CD4-positive, alpha-beta T cell treated with Interleukin-2 at 100 ng/mL for 4 hours (primary cell): ENCODE measurements around the gene SDF2L1.
"Not testable (repeated sequence)": the region's sequence is repeated elsewhere in the genome, so short reads cannot be mapped to it uniquely, and the experiment has no call there.

Source experiments
- DNase-seq: peaks from one replicate; pipeline ENCODE4 v3.0.0-alpha.2; 2020; ENCODE audit warnings: low spot score

Gene SDF2L1

GRCh38 chr22:21636629-21637218, 5.4 kb upstream of the SDF2L1 start:
- no peak for DNase-seq

DNA sequence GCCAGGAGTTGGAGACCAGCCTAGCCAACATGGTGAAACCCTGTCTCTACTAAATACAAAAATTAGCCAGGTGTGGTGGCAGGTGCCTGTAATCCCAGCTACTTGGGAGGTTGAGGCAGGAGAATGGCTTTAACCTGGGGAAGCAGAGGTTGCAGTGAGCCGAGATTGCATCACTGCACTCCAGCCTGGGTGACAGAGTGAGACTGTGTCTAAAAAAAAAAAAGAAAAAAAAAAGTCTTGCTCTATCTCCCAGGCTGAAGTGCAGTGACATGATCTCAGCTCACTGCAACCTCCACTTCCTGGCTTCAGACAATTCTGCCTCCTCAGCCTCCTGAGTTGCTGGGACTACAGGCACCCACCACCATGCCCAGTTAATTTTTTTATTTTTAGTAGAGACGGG, 4.7 kb upstream of the SDF2L1 start:
- not testable (repeated sequence) for DNase-seq

DNA sequence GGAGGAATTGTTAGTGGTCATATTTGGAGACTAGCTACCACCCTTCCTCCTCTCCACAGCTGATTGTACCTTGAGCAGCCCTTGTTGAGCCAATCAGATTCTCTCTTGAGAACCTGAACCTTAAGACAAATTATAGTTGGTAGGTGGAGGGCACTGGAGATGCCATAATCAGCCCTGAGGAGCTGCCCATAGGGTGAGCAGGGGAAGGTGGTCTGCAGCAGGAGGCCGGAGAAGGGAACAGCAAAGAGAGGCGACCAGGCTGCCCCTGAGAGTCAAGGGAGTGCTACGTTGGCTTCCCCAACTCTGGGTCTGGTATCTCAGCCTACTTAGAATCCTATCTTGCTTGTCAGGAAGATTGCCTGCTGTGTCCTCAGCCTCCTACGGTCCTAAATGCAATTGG, 2.7 kb upstream of the SDF2L1 start:
- DNase-seq: no peak

GRCh38 chr22:21640810-21641209, 1.3 kb upstream of the SDF2L1 start:
- no peak for DNase-seq

DNA sequence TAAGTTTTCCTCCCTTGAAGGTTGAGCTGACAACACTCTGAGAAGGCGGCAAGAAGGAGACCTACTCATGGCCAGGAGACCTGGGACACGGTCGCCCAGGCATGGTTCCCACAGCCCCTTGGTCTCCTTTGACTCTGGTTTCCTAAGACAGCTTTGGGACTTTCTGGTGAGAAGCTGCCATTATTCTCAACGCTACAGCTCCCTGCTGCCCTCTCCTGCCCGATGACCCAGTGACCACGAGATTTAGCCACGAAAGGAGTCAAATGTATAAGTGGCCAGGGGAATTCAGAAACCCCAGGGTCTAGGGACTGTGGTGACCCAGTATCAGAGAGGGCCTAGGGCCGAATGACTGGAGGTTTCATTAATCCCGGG, 699 bp upstream of the SDF2L1 start:
- no peak for DNase-seq

DNA sequence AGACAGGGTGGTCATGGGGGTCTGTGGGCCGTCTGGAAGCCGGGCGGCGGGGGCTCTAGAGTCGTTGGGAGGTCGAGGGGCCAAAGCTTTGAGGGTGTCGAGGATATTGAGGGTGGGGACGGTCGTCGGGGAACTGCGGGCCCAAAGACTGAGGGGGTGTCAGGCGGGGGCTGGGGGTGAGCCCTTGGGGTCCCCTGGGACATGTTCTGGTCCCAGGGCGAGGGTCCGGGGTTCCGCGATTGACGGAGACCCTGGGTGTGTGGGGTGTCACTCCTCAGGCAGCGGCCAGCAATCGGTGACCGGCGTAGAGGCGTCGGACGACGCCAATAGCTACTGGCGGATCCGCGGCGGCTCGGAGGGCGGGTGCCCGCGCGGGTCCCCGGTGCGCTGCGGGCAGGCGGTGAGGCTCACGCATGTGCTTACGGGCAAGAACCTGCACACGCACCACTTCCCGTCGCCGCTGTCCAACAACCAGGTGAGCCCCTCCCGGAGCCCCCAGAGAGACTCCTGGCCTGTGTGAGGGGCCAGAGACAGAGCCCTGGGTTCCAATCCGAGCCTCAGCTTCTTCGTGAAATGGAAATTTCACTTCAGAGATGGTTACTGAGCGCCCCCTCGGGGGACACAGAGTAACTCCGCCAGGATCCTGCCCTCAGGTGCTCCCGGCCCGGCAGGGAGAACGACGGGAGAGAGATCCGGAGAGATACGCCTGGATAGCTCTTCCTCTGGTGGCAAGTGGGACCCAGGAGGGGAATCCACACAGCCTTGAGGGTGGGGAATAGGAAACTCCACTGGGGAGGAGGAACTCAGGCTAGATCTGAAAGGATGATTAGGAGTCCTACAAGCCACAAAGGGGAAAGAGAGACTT, 714 bp downstream of the SDF2L1 start:
- DNase-seq: peak; percentile 61

DNA sequence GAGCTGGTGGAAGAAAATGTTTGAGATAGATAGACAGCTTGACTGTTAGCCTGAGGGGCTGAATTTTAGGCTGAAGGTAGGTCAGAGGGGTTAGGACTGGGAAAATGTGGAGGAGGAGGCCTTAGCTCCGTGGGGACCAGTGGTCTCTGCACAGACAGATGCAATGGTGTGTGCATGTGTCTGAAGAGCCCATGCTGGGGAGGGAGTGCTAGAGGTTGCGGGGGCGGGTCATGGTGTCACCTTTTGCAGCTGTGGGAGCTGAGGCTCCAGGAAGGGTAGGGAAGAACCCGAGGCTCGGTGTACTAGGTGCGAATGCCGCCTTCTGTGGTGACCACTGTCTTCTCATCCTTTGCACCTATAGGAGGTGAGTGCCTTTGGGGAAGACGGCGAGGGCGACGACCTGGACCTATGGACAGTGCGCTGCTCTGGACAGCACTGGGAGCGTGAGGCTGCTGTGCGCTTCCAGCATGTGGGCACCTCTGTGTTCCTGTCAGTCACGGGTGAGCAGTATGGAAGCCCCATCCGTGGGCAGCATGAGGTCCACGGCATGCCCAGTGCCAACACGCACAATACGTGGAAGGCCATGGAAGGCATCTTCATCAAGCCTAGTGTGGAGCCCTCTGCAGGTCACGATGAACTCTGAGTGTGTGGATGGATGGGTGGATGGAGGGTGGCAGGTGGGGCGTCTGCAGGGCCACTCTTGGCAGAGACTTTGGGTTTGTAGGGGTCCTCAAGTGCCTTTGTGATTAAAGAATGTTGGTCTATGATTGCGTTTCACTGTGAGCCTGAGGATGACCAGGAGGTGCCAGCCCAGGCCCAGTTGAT, 1.6 kb downstream of the SDF2L1 start:
- no peak for DNase-seq

GRCh38 chr22:21645513-21645912, 3.4 kb downstream of the SDF2L1 start:
- not testable (repeated sequence) for DNase-seq

DNA sequence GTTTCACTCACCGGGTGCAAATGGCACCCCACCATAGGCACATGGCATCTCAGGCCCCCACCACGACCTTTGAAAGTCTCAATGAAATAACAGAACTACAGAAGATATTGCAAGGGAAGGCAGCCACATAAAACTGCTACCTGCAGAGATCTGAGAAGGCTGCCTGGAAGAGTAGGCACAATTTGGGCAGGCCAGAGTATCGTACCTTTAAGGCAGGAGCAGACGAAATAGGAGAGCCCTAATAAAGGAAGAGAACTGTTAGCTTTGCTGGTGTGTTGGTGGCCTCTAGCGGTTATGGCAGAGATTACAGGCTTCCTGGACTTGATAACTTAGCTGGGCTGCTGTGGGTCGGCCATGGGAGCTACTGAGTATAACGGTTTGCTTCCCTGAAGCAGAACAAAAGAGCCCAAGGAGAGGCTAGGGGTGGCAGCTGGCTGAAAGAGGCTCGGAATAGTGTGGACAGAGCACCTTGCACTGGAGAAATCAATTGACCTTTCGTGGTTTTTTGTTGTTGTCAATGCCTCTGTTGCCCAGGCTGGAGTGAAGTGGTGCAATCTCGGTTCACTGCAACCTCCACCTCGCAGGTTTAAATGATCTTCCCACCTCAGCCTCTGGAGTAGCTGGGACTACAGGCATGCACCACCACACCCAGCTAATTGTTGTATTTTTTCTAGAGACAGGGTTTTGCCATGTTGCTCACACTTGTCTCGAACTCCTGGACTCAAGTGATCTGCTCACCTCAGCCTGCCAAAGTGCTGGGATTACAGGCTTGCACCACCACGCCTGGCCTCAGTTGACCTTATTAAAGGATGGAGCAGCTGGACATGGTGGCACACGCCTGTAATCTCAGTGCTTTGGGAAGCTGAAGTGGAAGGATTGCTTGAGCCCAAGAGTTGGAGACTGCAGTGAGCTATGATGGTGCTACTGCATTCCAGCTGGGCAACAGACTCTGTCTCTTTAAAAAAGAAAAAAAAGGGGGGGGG, 4.8 kb downstream of the SDF2L1 start:
- peak; percentile 87 for DNase-seq

DNA sequence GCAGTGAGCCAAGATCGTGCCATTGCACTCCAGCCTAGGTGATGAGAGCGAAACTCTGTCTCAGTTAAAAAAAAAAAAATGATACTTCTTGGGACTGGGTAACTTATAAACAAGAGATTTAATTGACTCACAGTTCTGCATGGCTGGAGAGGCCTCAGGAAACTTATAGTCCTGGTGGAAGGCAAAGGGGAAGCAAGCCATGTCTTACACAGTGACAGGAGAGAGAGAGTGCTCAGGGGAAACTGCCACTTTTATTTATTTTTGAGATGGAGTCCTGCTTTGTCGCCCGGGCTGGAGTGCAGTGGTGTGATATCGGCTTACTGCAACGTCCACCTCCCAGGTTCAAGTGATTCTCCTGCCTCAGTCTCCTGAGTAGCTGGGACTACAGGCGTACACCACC, 8.2 kb downstream of the SDF2L1 start:
- DNase-seq: no peak

DNA sequence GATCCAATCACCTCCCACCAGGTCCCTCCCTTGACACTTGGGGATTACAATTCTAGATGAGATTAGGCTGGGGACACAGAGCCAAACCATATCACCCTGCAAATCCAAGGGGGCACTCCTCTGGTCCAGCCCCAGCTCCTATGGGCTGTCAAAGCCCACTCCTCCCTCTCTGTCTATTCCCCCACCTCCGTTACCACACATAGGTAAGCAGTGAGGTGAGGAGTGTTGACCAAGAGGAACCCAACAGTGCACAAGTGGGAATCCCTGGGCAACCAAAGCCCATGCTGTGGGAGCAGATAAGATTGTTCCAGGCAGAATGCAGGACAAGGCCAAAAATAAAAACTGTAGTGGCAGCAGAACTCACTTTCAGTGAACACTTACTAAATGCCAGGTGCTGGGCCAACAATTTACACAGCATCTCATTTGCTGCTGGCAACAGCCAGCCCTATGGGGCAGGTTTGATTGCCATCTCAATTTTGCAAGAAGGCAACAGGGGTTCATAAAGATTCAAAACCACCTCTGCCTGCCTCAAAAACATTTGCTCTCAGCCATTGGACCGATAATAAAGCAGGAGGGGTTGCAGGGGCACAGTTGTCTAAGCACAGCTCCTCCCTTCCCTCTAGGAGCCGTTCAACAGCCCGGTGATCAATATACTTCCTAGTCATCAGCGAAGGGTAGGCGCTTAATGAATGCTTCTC, 8.9 kb downstream of the SDF2L1 start:
- DNase-seq: no peak

DNA sequence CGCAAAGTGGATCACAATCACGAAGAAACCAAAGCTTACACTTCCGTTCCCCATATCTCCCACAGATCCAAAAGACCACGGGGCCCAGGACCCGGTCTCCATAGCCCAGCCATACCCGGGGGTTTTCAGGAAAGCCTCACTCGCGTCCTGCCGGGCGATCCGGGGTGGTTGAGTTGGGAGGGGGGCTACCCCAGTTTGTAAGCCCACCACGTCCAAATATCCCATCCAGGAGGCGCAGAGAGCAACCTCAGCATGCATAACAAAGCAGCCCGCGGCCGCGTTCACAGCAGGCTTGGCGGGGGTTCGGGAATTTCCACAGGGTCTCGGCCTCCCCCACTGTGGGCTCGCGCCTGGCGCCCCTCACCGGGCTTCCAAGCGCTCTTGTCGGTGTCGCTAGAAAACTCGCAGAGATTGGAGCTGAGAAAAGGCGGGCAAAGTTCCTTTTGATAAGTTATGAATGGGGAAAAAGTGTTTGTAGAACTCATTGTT, 9.5 kb downstream of the SDF2L1 start:
- DNase-seq: no peak

DNA sequence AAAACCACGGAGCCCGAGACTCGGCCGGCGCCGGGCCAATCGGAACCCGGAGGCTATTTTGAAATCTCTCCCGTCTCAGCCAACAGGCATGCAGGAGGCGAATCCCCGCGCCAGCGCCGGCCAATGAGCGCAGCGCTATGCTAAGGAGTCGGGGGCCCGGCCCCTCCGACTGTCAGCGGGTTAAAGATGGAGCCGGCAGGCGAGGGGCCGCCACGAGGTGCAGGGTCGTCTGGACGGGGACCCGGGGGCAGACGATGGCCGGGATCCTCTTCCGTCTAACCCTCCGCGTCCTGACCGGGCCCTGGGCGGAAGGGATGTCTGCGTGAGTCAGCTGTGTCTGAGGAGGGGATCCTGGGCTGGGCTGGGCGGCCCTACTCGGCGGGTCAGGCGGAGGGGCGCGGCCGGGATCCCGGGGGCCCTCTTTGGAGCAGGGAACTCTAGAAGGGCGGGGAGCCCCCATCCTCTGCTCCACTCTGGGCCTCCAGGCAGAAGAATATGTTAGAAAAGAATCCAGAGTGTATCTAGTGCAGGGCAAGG, 10.0 kb downstream of the SDF2L1 start:
- DNase-seq: peak; percentile 85

- DNase-seq: no peak
These were observed 10.7 kb downstream of the SDF2L1 start for GRCh38 chr22:21652547-21653545.

DNA sequence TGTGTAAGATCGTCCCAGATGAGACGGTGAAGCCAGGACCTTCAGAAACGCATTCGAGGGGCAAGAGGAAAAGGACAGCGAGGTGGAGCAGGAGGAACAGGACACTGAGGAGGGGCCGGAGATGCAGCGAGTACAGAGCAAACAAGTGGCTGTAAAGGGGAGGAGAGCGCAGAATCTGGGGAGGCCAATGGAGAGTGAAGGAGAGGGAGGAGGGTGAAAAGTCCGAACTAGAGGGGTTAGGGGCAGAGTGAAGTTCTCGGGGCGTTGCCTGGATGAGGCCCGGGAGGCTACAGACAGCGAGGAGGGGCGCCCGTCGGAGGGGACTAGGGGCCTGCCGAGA, 14.9 kb downstream of the SDF2L1 start:
- no peak for DNase-seq

GRCh38 chr22:21657360-21658032, 15.4 kb downstream of the SDF2L1 start:
- peak; percentile 73 for DNase-seq

DNA sequence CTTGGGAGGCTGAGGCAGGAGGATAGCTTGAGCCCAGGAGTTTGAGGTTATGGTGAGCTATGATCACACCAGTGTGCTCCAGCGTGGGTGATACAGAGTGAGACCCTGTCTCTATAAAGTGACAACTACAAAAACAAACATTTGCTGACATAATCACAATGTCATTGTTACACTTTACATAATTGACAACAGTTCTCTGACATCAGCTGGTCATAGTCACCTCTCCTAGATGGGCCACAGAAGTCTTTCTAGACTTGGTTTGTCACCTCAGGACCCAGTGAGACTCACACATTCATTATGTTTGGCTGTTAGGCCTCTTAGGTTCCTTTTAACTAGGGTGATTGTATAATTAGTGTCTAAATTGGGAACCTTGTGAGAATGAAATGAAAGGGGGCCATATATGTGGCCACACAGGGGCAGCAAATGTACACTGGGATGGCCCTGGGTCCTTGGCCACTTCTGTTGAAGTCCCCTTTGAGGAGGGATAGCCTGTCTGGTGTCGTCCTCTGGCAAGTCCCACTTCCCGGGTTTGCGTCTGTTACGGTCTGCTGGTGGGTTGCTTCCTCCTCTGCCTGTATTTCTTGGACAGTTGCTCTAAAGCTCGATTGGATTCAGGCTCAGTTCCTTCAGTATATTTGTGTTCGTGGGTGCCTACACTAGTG, 17.9 kb downstream of the SDF2L1 start:
- DNase-seq: no peak

GRCh38 chr22:21660904-21661303, 18.8 kb downstream of the SDF2L1 start:
- no peak for DNase-seq
